H1 (cell line): Measurements from ENCODE around the gene FOXN3. TPM values are rescaled to one million over a fixed set of nuclear protein-coding genes. Genes with fewer than 3 reads are reported as not detected.

Experiments
- CTCF ChIA-PET: fragments of 300-600 bp; sonication (Branson Sonifier 250); formaldehyde crosslinking; loops from one replicate; lab custom pipeline; 2021; ENCODE audit not compliant: partially characterized antibody; lab: Charles Lee
- POLR2A ChIA-PET: fragments of 300-600 bp; sonication (Branson Sonifier 250); formaldehyde crosslinking; loops from one replicate; lab custom pipeline; 2021; ENCODE audit warnings: inconsistent platforms; ENCODE audit not compliant: partially characterized antibody; lab: Charles Lee
- DNase-seq, 2 experiments: peaks; one replicate each; pipeline versions ENCODE4 v3.0.0 to v3.0.0-alpha.2; 2010 to 2022; ENCODE audit warnings: low spot score in 2 of 2, low read depth in 1 of 2, mixed read lengths in 1 of 2
- FAIRE-seq: peaks from 2 replicates; lab custom pipeline; 2011; peaks lifted over from hg19 to GRCh38; lab: Jason Lieb, UNC
- H2AFZ ChIP-seq: 2 replicates; pipeline ENCODE4 v1.8.1; 2012; ENCODE audit warnings: low read length, inconsistent platforms
- H2AK5ac ChIP-seq: 2 replicates; pipeline ENCODE4 v1.6.1; 2013; ENCODE audit warnings: low read depth, low read length
- H2BK120ac ChIP-seq: replicated peaks from 2 replicates; pipeline ENCODE3; 2013; ENCODE audit warnings: low read depth, low read length, inconsistent platforms
- H2BK12ac ChIP-seq: 2 replicates; pipeline ENCODE4 v1.6.1; 2013; ENCODE audit warnings: low read depth, low read length
- H2BK15ac ChIP-seq: 2 replicates; pipeline ENCODE4 v1.6.1; 2013; ENCODE audit warnings: low read length
- H2BK20ac ChIP-seq: 2 replicates; pipeline ENCODE4 v1.6.1; 2013; ENCODE audit warnings: low read length
- H2BK5ac ChIP-seq: 2 replicates; pipeline ENCODE4 v1.6.1; 2013; ENCODE audit warnings: low read depth, low read length
- H3K14ac ChIP-seq: 2 replicates; pipeline ENCODE4 v1.6.1; 2013; ENCODE audit warnings: inconsistent platforms; ENCODE audit not compliant: insufficient read length
- H3K18ac ChIP-seq: 2 replicates; pipeline ENCODE4 v1.6.1; 2013; ENCODE audit warnings: low read length; ENCODE audit errors: extremely low read depth
- H3K23ac ChIP-seq: 2 replicates; pipeline ENCODE4 v1.6.1; 2013; ENCODE audit warnings: inconsistent platforms; ENCODE audit not compliant: insufficient read length
- H3K23me2 ChIP-seq: 2 replicates; pipeline ENCODE4 v1.6.1; 2013; ENCODE audit warnings: low read depth, low read length
- H3K27ac ChIP-seq: 2 replicates; pipeline ENCODE4 v1.6.1; 2011; ENCODE audit warnings: low read depth, low read length, inconsistent platforms
- H3K27me3 ChIP-seq, 4 experiments: replicated peaks in 1 of 4; 1 replicate in 1 of 4; 2 replicates in 3 of 4; pipeline versions ENCODE4 v1.6.1 to v1.8.1; 2011 to 2013; ENCODE audit warnings: low read length in 3 of 4, mild to moderate bottlenecking in 3 of 4, inconsistent platforms in 2 of 4, mixed read lengths in 2 of 4, moderate library complexity in 1 of 4; ENCODE audit not compliant: control insufficient read depth in 3 of 4, insufficient read depth in 3 of 4; ENCODE audit errors: extremely low read depth in 1 of 4
- H3K36me3 ChIP-seq, 4 experiments: 2 replicates each; pipeline versions ENCODE4 v1.6.1 to v1.8.1; 2011 to 2013; ENCODE audit warnings: mild to moderate bottlenecking in 4 of 4, low read length in 3 of 4, moderate library complexity in 2 of 4, control low read depth in 1 of 4, inconsistent platforms in 1 of 4; ENCODE audit not compliant: insufficient read depth in 4 of 4, control insufficient read depth in 2 of 4
- H3K4ac ChIP-seq: replicated peaks from 2 replicates; pipeline ENCODE3; 2013; ENCODE audit warnings: low read length, low read depth, mixed read lengths, inconsistent platforms; ENCODE audit not compliant: insufficient read length
- H3K4me1 ChIP-seq, 4 experiments: replicated peaks in 1 of 4; 1 replicate in 1 of 4; 2 replicates in 3 of 4; pipeline versions ENCODE4 v1.6.1 to v1.8.1; 2011 to 2013; ENCODE audit warnings: low read length in 3 of 4, inconsistent platforms in 2 of 4, mixed read lengths in 1 of 4; ENCODE audit not compliant: insufficient read depth in 4 of 4, control insufficient read depth in 3 of 4
- H3K4me2 ChIP-seq, 2 experiments: 2 replicates each; pipeline versions ENCODE4 v1.6.1 to v1.8.1; 2011 to 2013; ENCODE audit warnings: low read depth in 2 of 2, low read length in 2 of 2, control low read depth in 1 of 2, inconsistent platforms in 1 of 2, mild to moderate bottlenecking in 1 of 2; ENCODE audit not compliant: insufficient read depth in 1 of 2
- H3K4me3 ChIP-seq, 4 experiments: fragments of 200-600, 300-600 bp in 1 of 4; sonication (generic), shearing (Covaris generic), sonication (Bioruptor Twin) in 1 of 4; 2 replicates each; pipeline versions ENCODE4 v1.5.1 to v1.8.1; 2011 to 2016; ENCODE audit warnings: low read length in 4 of 4, low read depth in 3 of 4, control low read depth in 2 of 4, inconsistent platforms in 2 of 4, mild to moderate bottlenecking in 2 of 4, mixed read lengths in 1 of 4, moderate library complexity in 1 of 4; ENCODE audit not compliant: insufficient read depth in 2 of 4; ENCODE audit errors: extremely low read depth in 1 of 4
- H3K56ac ChIP-seq: replicated peaks from 2 replicates; pipeline ENCODE3; 2013; ENCODE audit warnings: low read depth, mild to moderate bottlenecking, mixed read lengths, low read length, inconsistent platforms; ENCODE audit not compliant: insufficient read length
- H3K79me1 ChIP-seq: 2 replicates; pipeline ENCODE4 v1.6.1; 2013; ENCODE audit warnings: low read depth, low read length, control low read depth
- H3K79me2 ChIP-seq, 2 experiments: 2 replicates each; pipeline versions ENCODE4 v1.6.1 to v1.8.1; 2012 to 2013; ENCODE audit warnings: low read length in 2 of 2, mild to moderate bottlenecking in 2 of 2, inconsistent platforms in 1 of 2; ENCODE audit not compliant: insufficient read depth in 2 of 2, control insufficient read depth in 1 of 2
- H3K9ac ChIP-seq, 4 experiments: replicated peaks in 1 of 4; 1 replicate in 1 of 4; 2 replicates in 3 of 4; pipeline versions ENCODE4 v1.6.1 to v1.8.1; 2011 to 2013; ENCODE audit warnings: low read depth in 3 of 4, low read length in 3 of 4, control low read depth in 2 of 4, mild to moderate bottlenecking in 2 of 4, moderate library complexity in 2 of 4, inconsistent platforms in 1 of 4; ENCODE audit errors: extremely low read depth in 1 of 4
- H3K9me3 ChIP-seq, 2 experiments: 2 replicates each; pipeline versions ENCODE4 v1.6.1 to v1.8.1; 2012 to 2013; ENCODE audit warnings: mild to moderate bottlenecking in 2 of 2, moderate library complexity in 2 of 2, control low read depth in 1 of 2, inconsistent platforms in 1 of 2, low read depth in 1 of 2, low read length in 1 of 2, mixed read lengths in 1 of 2; ENCODE audit not compliant: insufficient read depth in 2 of 2
- H4K20me1 ChIP-seq, 2 experiments: replicated peaks in 1 of 2; 2 replicates each; pipeline versions ENCODE3 to v1.8.1; 2011 to 2013; ENCODE audit warnings: inconsistent platforms in 2 of 2, low read length in 2 of 2, mild to moderate bottlenecking in 1 of 2; ENCODE audit not compliant: insufficient read depth in 2 of 2, control insufficient read depth in 1 of 2
- H4K5ac ChIP-seq: 2 replicates; pipeline ENCODE4 v1.6.1; 2013; ENCODE audit warnings: low read length, low read depth, mixed read lengths, inconsistent platforms; ENCODE audit not compliant: insufficient read length
- H4K8ac ChIP-seq: 2 replicates; pipeline ENCODE4 v1.8.0; 2013; ENCODE audit warnings: mild to moderate bottlenecking, moderate library complexity, low read length, inconsistent platforms; ENCODE audit not compliant: insufficient read depth; ENCODE audit errors: extremely low read depth
- H4K91ac ChIP-seq: replicated peaks from 2 replicates; pipeline ENCODE3; 2013; ENCODE audit warnings: low read length, mixed read lengths, inconsistent platforms; ENCODE audit not compliant: insufficient read length
- FOSL1 ChIP-seq: IDR thresholded peaks from 2 replicates; pipeline ENCODE4 v1.6.1; 2011; ENCODE audit warnings: mild to moderate bottlenecking, low read depth, low read length, moderate library complexity; ENCODE audit not compliant: insufficient read depth
- PHF8 ChIP-seq: fragments of 200-600 bp; sonication (generic); conservative IDR thresholded peaks from 2 replicates; pipeline ENCODE4 v1.7.1; 2012; ENCODE audit warnings: low read depth, mild to moderate bottlenecking, inconsistent platforms, low read length, moderate library complexity
- SIRT6 ChIP-seq: IDR thresholded peaks from one replicate; pipeline ENCODE4 v1.7.1; 2012; ENCODE audit warnings: low read length, inconsistent platforms
- TCF12 ChIP-seq: IDR thresholded peaks from 2 replicates; pipeline ENCODE4 v1.6.1; 2011; ENCODE audit warnings: low read depth, mild to moderate bottlenecking, low read length
- WGBS, 2 experiments: shearing (Covaris generic) in 1 of 2; methylation state at CpG; one replicate each; pipeline versions ENCODE4 v1.1.6 to v1.1.7; 2013 to 2015; ENCODE audit warnings: low lambda C conversion rate in 2 of 2, mixed read lengths in 2 of 2, inconsistent platforms in 1 of 2, low coverage in 1 of 2, missing lambda C conversion rate in 1 of 2; ENCODE audit not compliant: insufficient replicate concordance in 2 of 2, insufficient coverage in 1 of 2, insufficient read length in 1 of 2; ENCODE audit errors: extremely low coverage in 1 of 2, missing lambda C conversion rate in 1 of 2; 5-methylcytosine and 5-hydroxymethylcytosine counted together
- polyA plus RNA-seq, 7 experiments: library from polyadenylated mRNA; depleted of rRNA in 3 of 7; stranded (reverse) in 5 of 7; unstranded in 2 of 7; fragments of >200 nt in 5 of 7; fragments of 200-250 nt in 2 of 7; gene quantifications; 1 replicate in 5 of 7; 2 replicates in 1 of 7; 4 replicates in 1 of 7; pipeline versions ENCODE4 v1.2.1 to v1.2.3, GENCODE V29; 2011 to 2013; ENCODE audit warnings: missing spikeins in 2 of 7, mixed read lengths in 2 of 7
- total RNA-seq: library from RNA; stranded (reverse); fragmentation: NEBNext Ultra II Directional; extraction: Animal tissue kit (Norgen Biotek cat#: 25700); gene quantifications from 2 replicates; pipeline ENCODE4 v1.2.1, GENCODE V29; 2021
- TF ChIP-seq, protein P1 (sequence below): IDR thresholded peaks from 2 replicates; pipeline ENCODE4 v1.6.1; 2011; ENCODE audit warnings: low read length, improper control_type of control experiment

Gene FOXN3
- total and polyA plus RNA-seq, 2 of the 8 experiments (the other 6 are each of a cell fraction or from before 2014, with no cell fraction given) = 52.6 to 178 TPM

DNA sequence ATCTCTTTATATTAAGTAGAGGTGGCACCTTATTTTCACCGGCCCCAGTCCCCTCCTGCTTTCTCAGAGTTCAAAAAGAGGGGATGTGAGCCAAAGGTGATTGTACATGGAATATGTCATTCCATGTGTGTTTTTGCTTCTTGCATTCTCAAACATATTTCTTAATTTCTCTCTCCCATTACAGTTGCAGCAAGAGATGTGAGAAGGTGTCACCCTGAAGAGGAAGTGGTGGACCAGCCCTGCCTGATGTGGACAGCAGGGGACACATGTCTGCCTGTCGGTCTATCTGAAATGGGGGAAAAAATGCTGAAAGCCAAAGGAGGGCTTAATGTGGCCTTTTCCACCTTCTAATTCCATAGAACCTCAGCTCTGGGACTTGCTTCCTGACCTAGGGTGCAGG, 1.9 kb upstream of the FOXN3 start:
- Histone ChIP-seq H3K9ac (no peak overlapping the region), H2BK5ac (peak overlapping the region; percentile 54; the same call in 1 of the 2 replicates), H4K8ac (no peak overlapping the region), H3K9me3 (no peaks in the 10 kb centered on the region), H3K18ac (no peak overlapping the region), H2AK5ac (0 out of 2 replicates have a peak overlapping the region, but pooled peaks have one; percentile 11), H4K5ac (no peak overlapping the region), H2BK20ac (no peak overlapping the region), H3K4me1 (peaks cover 4 to 17% (median 13%) of the 10 kb centered on the region in 4 experiments), H3K27me3 (no peaks in the 10 kb centered on the region), H3K27ac (no peak overlapping the region), H3K79me2 (peaks cover 18 to 74% of the 10 kb centered on the region in 2 experiments), H4K91ac (no peak overlapping the region), H3K4me2 (peak overlapping the region in 1 of 2 experiments; percentile 75; a peak in 1 of 4 replicates), H2BK15ac (peak overlapping the region; percentile 36; the same call in 1 of the 2 replicates), H3K36me3 (peaks cover 0 to 6% (median 0%) of the 10 kb centered on the region in 4 experiments; a peak in 1 of 8 replicates), H3K14ac (no peak overlapping the region), H2BK120ac (no peak overlapping the region), H4K20me1 (peaks cover 2% of the 10 kb centered on the region in 2 experiments), H3K23ac (no peak overlapping the region), H2BK12ac (peak overlapping the region; percentile 35; the same call in 1 of the 2 replicates), H3K4me3 (no peak overlapping the region), H3K79me1 (0 out of 2 replicates have a peak, but pooled peaks cover 3% of the 10 kb centered on the region), H2AFZ (no peak overlapping the region), H3K4ac (no peak overlapping the region), H3K23me2 (peaks cover 5% of the 10 kb centered on the region; the same call in 1 of the 2 replicates), H3K56ac (no peak overlapping the region)
- no peak for TF ChIP-seq PHF8
- no peak for TF ChIP-seq FOSL1
- TF ChIP-seq, protein P1, sequence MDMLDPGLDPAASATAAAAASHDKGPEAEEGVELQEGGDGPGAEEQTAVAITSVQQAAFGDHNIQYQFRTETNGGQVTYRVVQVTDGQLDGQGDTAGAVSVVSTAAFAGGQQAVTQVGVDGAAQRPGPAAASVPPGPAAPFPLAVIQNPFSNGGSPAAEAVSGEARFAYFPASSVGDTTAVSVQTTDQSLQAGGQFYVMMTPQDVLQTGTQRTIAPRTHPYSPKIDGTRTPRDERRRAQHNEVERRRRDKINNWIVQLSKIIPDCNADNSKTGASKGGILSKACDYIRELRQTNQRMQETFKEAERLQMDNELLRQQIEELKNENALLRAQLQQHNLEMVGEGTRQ = no peak
- no peak for TF ChIP-seq TCF12
- TF ChIP-seq SIRT6 = no peak
- CTCF ChIA-PET = interaction anchor here (0.5 to 1.4 kb wide), 2 partner anchors 16 to 186 kb away, joined by 4 read pairs; no protein-coding TSS in a partner anchor
- FAIRE-seq = no peak
- 85% methylated on average over 2 of the region's 2 CpGs; no CpG with 5 or more reads in 1 of the 2 experiments for WGBS, 2 experiments
- DNase-seq = no peak
- POLR2A ChIA-PET = interaction anchor here (1.9 to 2.1 kb wide), 3 partner anchors 8 to 22 kb away, joined by 4 to 5 read pairs (median 4); no protein-coding TSS in a partner anchor
